Endodermal cell (in vitro differentiated cells): Measurements from ENCODE around the gene RBP4. TPM values are rescaled to one million over a fixed set of nuclear protein-coding genes. Genes with fewer than 3 reads are reported as not detected.

Experiments
- DNase-seq: peaks from one replicate; pipeline ENCODE4 v3.0.0-alpha.2; 2017
- H3K27ac ChIP-seq: 2 replicates; pipeline ENCODE4 v1.5.1; 2013; ENCODE audit warnings: mild to moderate bottlenecking, low read depth, low read length, moderate library complexity
- H3K27me3 ChIP-seq: 2 replicates; pipeline ENCODE4 v1.6.1; 2013; ENCODE audit warnings: mild to moderate bottlenecking, low read length, moderate library complexity; ENCODE audit not compliant: insufficient read depth, control insufficient read depth, poor library complexity, severe bottlenecking
- H3K36me3 ChIP-seq: 2 replicates; pipeline ENCODE4 v1.7.0; 2013; ENCODE audit warnings: mild to moderate bottlenecking, low read length, moderate library complexity; ENCODE audit not compliant: control insufficient read depth, insufficient read depth
- H3K4me1 ChIP-seq: one replicate; pipeline ENCODE4 v1.7.0; 2013; ENCODE audit warnings: low read length; ENCODE audit not compliant: control insufficient read depth, insufficient read depth
- H3K4me3 ChIP-seq: 2 replicates; pipeline ENCODE4 v1.5.1; 2013; ENCODE audit warnings: mild to moderate bottlenecking, low read length, moderate library complexity
- H3K9ac ChIP-seq: 2 replicates; pipeline ENCODE4 v1.6.1; 2013; ENCODE audit warnings: mild to moderate bottlenecking, low read length, moderate library complexity; ENCODE audit not compliant: poor library complexity, severe bottlenecking; ENCODE audit errors: extremely low read depth
- H3K9me3 ChIP-seq: 2 replicates; pipeline ENCODE4 v1.6.1; 2013; ENCODE audit warnings: mild to moderate bottlenecking, low read length, moderate library complexity; ENCODE audit not compliant: control insufficient read depth
- H3K27ac Mint-ChIP-seq: 2 replicates; pipeline ENCODE4 v1.8.0; 2020; ENCODE audit warnings: mixed read lengths
- H3K27me3 Mint-ChIP-seq: 2 replicates; pipeline ENCODE4 v1.8.0; 2021; ENCODE audit warnings: mild to moderate bottlenecking, mixed read lengths; ENCODE audit not compliant: insufficient read depth
- H3K36me3 Mint-ChIP-seq: 2 replicates; pipeline ENCODE4 v1.8.0; 2020; ENCODE audit warnings: low read depth, mixed read lengths
- H3K4me1 Mint-ChIP-seq: 2 replicates; pipeline ENCODE4 v1.8.0; 2020; ENCODE audit warnings: mixed read lengths
- H3K4me3 Mint-ChIP-seq: 2 replicates; pipeline ENCODE4 v1.8.0; 2020; ENCODE audit warnings: mild to moderate bottlenecking, moderate library complexity, mixed read lengths
- H3K9me3 Mint-ChIP-seq: 2 replicates; pipeline ENCODE4 v1.8.0; 2020; ENCODE audit warnings: mild to moderate bottlenecking, mixed read lengths
- CTCF ChIP-seq: fragments of 200-600 bp; sonication (generic); conservative IDR thresholded peaks from 2 replicates; pipeline ENCODE4 v1.5.0; 2021; ENCODE audit warnings: antibody characterized with exemption, mild to moderate bottlenecking
- WGBS, 2 experiments: methylation state at CpG; one replicate each; pipeline versions ENCODE4 v1.1.5 to v1.1.7; 2013; ENCODE audit warnings: missing lambda C conversion rate in 2 of 2, mixed read lengths in 1 of 2; ENCODE audit not compliant: insufficient coverage in 1 of 2, insufficient read length in 1 of 2; 5-methylcytosine and 5-hydroxymethylcytosine counted together
- total RNA-seq, 2 donors: library from RNA; stranded (reverse); fragmentation: NEBNext Ultra II Directional in 1 of 2; extraction: Animal tissue kit (Norgen Biotek cat#: 25700) in 1 of 2; gene quantifications; 2 replicates in 1 of 2; 3 replicates in 1 of 2; pipeline ENCODE4 v1.2.1, GENCODE V29; 2021

Gene RBP4
- total RNA-seq, 2 donors from 2014 or later, result 0.82 to 0.86 TPM

DNA sequence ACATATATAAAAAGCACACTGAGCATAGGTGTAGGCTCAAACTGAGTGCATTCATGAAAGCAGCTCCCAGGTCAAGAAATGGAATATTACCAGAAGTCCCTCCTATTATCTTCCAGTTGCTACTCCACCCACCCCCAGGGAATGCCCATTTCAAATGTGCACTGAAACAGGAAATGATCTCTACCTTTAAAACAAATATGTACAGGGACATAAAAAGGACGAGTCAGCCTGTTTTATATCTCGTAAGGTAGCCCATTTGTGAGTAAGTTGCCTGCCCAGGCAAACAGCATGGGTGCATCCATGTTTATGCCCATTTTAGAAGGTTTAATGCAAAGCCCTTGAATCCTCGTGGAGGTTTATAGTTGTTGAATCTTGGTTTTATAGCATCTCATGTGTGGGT, 24.1 kb downstream of the RBP4 start:
- Histone ChIP-seq H3K36me3 (no peaks in the 10 kb centered on the region), H3K27ac (no peak overlapping the region), H3K9ac (no peak overlapping the region), H3K4me1 (no peaks in the 10 kb centered on the region), H3K9me3 (no peaks in the 10 kb centered on the region), H3K27me3 (no peaks in the 10 kb centered on the region), H3K4me3 (no peak overlapping the region)
- H3K27ac Mint-ChIP-seq, result no peak overlapping the region
- H3K27me3 Mint-ChIP-seq, result peaks cover 10% of the 10 kb centered on the region
- H3K9me3 Mint-ChIP-seq, result no peaks in the 10 kb centered on the region
- no peaks in the 10 kb centered on the region for H3K4me1 Mint-ChIP-seq
- WGBS, 2 experiments, result 87% methylated on average over 3 of the region's 3 CpGs
- TF ChIP-seq CTCF, result no peak
- H3K36me3 Mint-ChIP-seq, result no peaks in the 10 kb centered on the region
- H3K4me3 Mint-ChIP-seq, result no peak overlapping the region
- DNase-seq, result no peak

- Mint-ChIP-seq H3K4me3 (no peak overlapping the region), H3K36me3 (no peaks in the 10 kb centered on the region), H3K27me3 (peaks cover 36% of the 10 kb centered on the region), H3K9me3 (no peaks in the 10 kb centered on the region), H3K4me1 (peaks cover 21% of the 10 kb centered on the region), H3K27ac (no peak overlapping the region)
- WGBS, 2 experiments, result no CpG with 5 or more reads among the region's 3 CpGs
- Histone ChIP-seq H3K27ac (no peak overlapping the region), H3K9ac (no peak overlapping the region), H3K36me3 (no peaks in the 10 kb centered on the region), H3K4me3 (no peak overlapping the region), H3K27me3 (peaks cover 17% of the 10 kb centered on the region), H3K4me1 (no peaks in the 10 kb centered on the region), H3K9me3 (no peaks in the 10 kb centered on the region)
- no peak for TF ChIP-seq CTCF
- DNase-seq, result no peak
These were observed 27.1 kb downstream of the RBP4 start for GRCh38 chr10:93573924-93574323.

DNA sequence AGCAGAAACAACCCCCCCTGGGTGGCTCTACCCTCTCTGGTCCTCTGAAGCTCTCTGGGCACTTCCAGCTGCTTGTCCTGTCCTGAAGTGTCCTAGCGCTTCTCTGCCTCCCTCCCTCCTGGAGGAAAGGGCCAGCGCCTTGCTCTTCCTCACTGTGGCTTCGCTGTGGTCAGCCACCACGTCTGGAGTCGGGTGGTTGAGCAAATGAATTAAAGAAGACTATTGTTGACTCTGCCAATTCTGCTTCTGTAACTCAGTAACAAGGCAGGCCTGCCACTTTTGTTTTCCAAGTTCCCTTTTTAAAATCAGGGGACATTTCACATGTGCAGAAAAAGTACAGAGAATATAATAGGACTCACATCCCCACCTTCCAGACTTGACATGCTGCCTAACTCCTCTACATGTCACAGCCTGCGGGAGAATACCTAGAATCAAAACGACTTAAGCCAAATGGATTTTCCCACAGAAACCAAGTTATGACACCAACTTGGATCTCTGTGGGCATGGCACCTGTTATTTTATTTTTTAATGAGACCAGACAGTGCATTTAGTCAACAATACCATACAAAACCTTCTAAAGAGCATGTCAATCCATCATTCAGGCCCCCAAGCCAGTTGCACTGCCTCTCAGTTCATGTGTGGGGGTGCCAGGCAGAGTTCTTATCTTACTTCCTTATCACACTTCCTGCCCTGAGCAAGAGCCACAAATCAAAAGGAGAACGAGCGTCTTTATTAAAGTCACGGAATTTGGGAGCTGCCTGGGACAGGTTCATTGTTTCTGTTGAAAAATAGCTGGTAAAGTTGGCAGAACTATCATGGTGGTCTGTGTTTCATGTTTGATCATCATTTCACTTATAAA, 27.8 kb downstream of the RBP4 start:
- H3K36me3 ChIP-seq, result no peaks in the 10 kb centered on the region
- H3K27ac ChIP-seq, result no peak overlapping the region
- Mint-ChIP-seq H3K36me3 (no peaks in the 10 kb centered on the region), H3K4me1 (peaks cover 21% of the 10 kb centered on the region), H3K27ac (no peak overlapping the region), H3K27me3 (peaks cover 43% of the 10 kb centered on the region), H3K4me3 (no peak overlapping the region), H3K9me3 (no peaks in the 10 kb centered on the region)
- TF ChIP-seq CTCF, result no peak
- H3K9ac ChIP-seq, result no peak overlapping the region
- H3K4me3 ChIP-seq, result no peak overlapping the region
- H3K9me3 ChIP-seq, result no peaks in the 10 kb centered on the region
- no peak for DNase-seq
- H3K4me1 ChIP-seq, result no peaks in the 10 kb centered on the region
- 74 to 87% methylated on average over 3 to 10 of the region's 10 CpGs for WGBS, 2 experiments
- H3K27me3 ChIP-seq, result peaks cover 23% of the 10 kb centered on the region
